ENCODE measurements around the gene HOGA1. TPM values are rescaled to one million over a fixed set of nuclear protein-coding genes. Genes with fewer than 3 reads are reported as not detected.

The HOGA1 gene
- under 1 TPM in 1 of 2 donors, not detected in 1; 0.15 TPM for total RNA-seq
- long read RNA-seq = 0 reads

DNA sequence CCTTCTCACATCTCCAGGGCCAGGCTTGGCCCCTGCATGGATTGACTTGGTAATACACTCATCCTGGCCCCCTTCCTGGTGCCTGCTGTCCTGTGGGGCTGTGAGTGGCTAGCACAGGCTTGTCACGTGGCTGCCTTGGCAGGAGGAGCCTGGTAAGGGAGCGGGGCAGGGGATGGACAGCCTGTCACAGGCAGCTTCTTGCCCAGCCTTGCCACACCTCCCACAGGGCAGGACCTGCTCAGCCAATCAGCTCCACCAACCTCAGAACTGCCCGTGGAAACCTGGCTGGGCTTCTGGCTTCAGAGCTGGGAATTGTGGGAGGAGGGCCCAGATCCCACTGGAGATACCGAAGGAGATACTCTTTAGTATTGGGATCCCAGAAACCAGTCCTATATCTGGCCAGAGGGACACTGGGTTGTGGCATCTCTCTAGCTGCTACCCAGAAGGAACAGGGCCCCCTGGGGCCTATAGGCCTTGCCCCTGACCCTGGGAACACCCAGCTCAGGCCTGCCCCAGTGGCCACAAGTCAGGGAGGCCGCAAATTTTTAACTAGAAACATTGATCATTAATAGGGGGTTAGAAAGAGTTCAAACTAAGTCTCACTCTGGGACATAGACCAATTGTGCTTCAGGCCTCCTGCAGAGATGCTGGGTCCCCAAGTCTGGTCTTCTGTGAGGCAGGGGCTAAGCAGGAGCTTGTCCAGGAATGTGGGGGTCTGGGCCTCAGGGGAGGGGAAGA, at the start of gene HOGA1:
TSS of gene HOGA1 (plus strand) at position 330 of the 738 bp plus-strand sequence. CDS start at position 645, 315 bp downstream.
- ATAC-seq = peak; percentile 77
- intact Hi-C loops (cut with DNase I, micrococcal nuclease) = no loop called here
- DNase-seq = peak; percentile 17 to 40

DNA sequence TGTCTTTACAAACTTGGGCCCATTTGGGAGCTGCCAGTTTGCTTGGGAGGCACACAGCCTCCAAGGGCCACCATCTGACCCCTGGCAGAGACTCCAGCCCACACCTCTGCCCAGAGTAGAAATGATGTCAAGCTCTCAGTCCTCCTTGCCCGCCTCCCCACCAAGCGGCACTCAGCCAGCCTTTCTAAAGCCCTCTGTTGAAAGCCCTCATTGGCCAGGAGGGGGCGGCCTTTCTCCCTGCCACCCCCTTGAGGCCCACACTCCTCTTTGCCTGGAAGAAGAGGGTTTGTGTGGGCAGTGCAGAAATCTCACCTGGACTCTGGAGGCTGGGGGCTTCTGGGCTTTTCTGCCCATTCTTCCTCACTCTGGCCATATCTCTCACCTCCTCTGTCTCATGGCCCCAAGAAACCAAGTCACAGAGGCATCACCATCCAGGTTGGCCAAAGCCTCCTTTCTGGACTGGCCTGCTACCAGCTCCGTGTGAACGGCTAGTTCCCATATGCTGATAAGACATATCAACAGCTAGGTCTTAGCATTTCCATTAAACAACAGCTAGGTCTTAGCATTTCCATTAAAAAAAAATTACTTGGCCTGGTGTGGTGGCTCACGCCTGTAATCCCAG, 49.3 kb upstream of the HOGA1 start:
- intact Hi-C loops (cut with DNase I, micrococcal nuclease) = no loop called here
- no peak for DNase-seq
- ATAC-seq = no peak

DNA sequence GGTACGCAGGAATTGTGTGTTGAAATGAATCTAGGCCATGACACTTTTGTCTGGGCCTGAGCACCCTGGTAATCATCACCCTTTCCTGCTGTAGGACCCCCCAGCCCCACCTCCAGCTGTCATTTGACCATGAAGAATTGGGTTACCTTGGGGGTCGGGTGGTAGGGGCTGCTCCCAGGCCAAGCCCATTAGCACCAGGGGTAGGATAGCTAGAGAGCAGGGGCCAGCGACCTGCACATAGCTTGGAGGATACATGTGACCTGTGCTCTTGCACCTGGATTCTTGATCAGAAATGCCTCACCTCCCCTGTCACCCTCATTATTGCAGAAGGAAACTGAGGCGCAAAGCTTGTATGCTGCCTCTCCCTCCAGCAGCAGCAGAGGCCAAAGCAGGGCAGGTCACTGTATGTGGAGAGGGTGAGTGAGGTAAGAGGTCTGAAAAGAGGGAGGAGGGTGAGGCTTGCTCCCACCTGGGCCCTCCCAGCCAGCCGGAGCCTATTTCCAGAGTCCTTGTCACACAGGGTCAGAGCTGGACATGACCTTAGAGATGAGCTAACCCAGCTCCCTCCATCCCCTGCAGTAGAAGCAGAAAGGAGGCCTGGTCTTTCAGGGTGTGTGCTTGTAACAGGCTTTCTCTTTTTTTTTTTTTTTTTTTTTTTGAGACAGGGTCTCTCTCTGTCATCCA, 46.9 kb upstream of the HOGA1 start:
- intact Hi-C loops (cut with DNase I, micrococcal nuclease) = no loop called here

DNA sequence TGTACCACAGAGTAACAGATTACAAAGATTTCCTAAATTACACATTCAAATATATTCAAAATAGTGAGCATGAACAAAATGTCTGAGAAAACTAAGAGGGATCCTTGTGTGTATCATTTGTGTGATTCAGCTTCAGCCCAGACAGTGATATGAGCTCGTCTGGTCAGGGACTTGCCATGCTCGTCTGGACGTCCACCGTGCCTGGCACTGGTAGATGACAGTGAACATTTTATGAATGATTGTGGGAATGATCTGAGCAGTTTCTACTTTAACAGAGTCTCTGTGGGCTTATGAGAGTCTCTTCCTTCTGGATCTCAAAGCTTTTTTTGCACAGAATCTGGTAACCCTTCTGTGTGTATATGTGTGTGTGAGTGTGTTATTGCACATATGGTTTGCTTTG, 45.8 kb upstream of the HOGA1 start:
- intact Hi-C loops (cut with DNase I, micrococcal nuclease) = no loop called here
- no peak for DNase-seq
- no peak for ATAC-seq

More for the DNA sequence above, 46.9 kb upstream of the HOGA1 start:
- ATAC-seq (no peak), DNase-seq (no peak)

DNA sequence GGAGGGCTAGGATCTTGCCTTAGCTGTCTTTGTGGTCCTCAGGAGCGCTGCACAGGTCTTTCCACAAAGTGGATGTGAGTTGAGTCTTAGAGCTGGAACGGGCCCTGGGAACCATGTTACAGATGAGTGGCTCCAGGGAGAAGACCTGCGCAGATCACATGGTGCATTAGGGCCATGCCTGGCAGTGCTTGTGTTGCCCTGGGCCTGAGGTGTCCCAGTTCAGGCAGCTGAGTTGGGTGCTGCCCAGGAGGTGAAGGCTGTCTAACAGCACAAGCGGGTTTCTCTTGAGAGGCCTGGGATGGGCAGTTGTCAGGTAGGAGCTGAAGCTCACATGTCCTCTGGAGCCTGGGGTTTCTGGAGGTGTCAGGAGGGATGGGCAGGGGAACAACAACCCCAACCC, 45.4 kb upstream of the HOGA1 start:
- DNase-seq = no peak
- intact Hi-C loops (cut with DNase I, micrococcal nuclease) = no loop called here
- ATAC-seq = no peak

DNA sequence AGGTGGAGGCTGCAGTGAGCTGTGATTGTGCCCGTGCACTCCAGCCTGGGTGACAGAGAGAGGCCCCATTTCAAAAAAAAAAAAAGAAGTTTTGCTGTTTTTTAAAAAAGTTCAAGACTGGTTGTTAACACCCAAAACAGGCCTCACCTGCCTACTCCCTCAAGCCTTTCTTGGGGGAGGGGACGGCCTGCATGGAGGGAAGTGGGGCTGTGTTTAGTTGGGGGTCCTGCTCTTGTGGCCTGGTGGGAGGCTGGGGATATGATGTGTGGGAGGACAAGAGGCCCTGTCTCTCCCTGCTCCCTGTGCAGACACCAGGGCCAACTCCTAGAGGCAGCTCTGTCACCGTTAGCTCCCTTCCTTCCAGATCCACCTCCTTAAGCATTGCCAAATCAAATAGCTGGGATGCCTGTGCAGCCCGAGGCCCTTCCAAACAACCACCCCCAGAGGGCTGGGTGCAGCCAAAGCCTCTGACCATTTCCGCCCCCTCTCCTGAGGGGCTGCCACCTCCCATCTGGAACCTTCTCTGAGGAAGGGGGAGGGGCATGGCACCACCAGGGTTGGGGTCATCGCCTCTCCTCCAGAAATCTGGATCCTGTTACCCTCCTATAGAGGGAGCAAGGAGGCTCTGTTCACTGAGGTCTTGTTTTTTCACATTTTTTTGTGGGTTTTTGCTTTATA, 44.5 kb upstream of the HOGA1 start:
- intact Hi-C loops (cut with DNase I, micrococcal nuclease) = no loop called here
- ATAC-seq = no peak
- DNase-seq = no peak

DNA sequence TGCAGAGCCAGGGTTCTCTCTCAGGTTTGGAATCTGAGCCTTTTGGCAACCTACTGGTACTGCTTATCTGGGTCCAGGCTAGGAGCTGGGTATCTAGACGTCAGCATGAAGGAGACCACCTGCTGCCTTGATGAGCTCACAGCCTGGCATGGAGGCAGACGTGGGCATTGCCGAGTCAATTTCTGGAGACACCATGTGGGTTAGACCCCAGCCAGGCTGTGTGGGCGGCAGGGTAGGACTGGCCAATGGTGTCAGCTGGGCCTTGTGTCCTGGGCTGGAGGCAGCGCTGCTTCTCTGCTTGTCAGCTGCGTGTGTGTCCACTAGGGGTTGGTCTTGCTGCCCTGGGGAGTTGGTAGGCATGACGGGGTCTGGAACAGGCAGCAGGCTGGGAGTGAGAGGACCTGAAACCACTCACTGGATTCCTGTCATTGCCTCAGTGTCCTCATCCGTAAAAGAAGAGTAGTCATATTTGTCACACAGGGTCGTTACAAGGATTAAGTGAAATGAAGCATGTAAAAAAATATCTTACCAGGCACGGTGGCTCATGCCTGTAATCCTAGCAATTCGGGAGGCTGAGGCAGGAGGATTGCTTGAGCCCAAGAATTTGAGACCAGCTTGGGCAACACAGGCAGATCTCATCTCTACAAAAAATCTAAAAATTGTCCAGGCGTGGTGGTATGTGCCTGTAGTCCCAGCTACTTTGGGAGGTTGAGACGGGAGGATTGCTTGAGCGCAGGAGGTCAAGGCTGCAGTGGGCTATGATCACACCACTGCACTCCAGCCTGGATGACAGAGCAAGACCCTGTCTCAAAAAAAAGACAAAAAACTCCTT, 43.3 kb upstream of the HOGA1 start:
- intact Hi-C loops (cut with DNase I, micrococcal nuclease) = no loop called here
- ATAC-seq (no peak), DNase-seq (no peak)

DNA sequence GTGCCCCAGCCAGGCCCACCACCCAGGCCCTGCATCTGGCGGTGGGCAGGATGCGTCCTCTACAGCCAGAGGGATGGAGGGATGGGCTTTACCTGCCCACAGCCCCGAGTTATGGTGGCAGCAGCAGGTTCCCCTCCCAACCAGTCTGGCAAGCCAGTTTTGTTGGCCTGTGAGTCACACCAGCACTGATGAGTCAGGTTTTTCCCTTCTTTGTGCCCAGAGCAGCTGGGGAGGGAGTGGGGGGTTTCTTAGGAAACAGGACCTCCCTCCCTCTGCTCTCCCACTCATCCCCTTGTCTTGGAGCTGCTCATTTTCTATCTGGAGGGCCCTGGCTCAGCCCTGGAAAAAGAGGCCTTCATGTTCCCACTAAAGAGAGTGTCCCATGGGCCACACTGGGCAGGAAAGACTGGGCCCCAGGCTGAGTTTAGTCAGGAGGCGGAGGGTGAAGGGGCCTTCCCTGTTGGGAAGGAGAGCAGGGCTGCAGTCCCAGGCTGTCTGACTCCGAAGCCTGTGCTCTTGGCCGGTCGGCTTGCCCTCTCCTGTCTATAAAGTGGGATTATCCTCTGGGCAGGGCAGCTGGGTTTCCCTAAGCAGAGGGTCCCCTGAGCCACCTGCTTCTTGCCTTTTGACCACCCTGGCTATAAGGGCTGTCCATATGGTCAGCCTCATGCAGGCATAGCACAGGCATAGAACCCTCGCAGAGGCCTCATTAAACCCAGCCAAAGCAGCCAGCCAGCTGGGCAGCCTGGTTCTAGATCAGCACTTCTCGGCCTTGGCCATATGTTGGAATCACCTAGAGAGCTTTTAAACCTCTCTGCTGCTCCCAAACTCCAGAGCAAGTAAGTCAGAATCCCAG, 41.8 kb upstream of the HOGA1 start:
- ATAC-seq = no peak
- intact Hi-C loops (cut with DNase I, micrococcal nuclease) = no loop called here
- peak; percentile 25 to 54 for DNase-seq

DNA sequence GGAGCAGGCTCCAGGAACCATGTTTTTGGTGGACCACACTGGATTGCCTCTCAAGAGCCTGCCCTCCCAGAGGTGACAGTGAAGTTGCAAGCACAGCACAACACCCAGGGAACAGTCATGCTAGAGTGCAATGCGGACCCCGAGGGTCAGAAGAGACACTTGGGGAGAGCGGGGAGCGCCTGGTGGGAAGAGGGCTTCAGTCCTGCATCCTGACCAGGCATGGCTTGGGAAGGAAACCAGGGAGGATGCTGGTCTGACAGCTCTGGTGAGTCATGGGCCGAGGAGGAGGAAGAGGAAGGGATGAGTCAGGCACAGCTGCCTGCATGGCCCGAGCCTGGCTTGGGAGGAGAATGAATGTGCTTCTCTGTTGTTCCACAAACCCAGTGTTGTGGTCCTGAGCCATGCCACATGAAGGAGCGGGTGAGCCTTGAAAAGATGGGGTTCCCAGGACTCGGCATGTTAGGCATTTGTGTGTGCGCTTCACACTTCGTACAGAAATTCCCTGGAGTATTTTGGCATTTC, 41.1 kb upstream of the HOGA1 start:
- DNase-seq (peak; percentile 30 to 72), ATAC-seq (peak; percentile 68)
- intact Hi-C loops (cut with DNase I, micrococcal nuclease) = no loop called here

DNA sequence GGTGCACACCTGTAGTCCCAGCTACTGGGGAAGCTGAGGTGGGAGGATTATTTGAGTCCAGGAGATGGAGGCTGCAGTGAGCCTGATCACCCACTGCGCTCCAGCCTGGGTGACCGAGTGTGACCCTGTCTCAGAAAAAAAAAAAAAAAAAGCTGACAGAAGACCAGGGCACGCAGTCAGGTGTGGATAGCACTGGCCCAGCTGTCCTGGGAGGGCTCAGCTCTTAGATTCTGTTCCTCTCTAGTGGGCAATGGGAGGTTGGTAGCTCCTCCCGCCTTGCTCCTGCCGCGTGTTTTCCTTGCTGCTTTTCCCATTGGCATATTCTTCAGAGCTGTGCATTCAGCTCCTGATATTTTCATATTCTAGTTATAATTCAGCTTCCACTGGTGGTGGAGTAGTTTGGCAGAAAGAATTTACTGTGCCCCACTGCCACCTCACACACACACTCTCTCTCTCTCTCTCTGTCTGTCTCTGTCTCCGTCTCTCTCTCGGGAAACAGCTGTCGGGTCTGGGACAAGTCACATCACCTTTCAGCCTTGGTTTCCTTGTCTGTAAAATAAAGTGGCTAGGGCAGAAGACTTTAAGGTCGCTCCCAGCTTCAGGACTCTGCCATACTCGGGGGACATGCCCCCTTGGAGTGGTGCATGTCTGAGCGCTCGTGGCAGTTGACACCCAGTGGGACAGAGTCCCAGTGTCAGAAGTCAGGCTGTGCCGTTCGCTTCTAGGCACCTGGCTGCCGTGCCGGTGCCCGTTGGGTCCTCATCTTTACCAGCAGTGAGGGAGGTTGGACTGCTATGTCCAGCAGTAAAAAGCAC, 37.5 kb upstream of the HOGA1 start:
- ATAC-seq = no peak
- DNase-seq = no peak
- intact Hi-C loops (cut with DNase I, micrococcal nuclease) = no loop called here

DNA sequence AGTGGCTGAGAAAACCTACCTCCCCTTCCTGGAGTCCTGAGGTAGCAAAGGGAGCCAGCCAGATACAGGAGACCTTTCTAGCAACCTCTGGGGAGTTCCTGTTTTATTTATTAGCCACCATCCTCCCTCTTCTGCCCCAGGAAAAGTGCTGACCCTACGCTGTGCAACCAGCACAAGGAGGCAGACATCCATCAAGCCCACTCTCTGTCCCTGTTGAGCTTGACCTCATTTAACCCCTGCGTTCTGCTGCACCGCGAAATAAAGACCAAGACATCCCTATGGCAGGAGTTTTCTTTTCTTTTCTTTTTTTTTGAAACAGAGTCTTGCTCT, 37.0 kb upstream of the HOGA1 start:
- intact Hi-C loops (cut with DNase I, micrococcal nuclease) = no loop called here
- ATAC-seq = no peak
- no peak for DNase-seq

DNA sequence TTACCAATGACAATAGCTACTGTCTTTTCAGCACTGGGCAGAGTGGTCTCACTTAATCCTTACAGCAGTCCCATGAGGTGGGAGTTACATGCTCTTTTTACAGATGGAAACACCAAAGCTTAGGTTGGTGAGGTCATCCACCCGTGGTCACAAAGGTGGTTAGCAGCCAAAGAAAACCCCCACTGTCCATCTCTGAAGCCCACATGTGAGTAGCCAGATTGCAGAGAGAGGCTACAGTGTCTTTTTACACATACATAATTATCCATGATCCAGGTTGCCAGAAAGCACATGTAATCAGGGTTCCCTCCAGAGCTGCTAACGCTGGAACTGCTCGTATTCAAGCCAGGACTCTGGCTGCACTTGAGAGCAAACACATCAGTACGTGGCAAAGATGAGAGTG, 36.2 kb upstream of the HOGA1 start:
- no peak for ATAC-seq
- no peak for DNase-seq
- intact Hi-C loops (cut with DNase I, micrococcal nuclease) = no loop called here

DNA sequence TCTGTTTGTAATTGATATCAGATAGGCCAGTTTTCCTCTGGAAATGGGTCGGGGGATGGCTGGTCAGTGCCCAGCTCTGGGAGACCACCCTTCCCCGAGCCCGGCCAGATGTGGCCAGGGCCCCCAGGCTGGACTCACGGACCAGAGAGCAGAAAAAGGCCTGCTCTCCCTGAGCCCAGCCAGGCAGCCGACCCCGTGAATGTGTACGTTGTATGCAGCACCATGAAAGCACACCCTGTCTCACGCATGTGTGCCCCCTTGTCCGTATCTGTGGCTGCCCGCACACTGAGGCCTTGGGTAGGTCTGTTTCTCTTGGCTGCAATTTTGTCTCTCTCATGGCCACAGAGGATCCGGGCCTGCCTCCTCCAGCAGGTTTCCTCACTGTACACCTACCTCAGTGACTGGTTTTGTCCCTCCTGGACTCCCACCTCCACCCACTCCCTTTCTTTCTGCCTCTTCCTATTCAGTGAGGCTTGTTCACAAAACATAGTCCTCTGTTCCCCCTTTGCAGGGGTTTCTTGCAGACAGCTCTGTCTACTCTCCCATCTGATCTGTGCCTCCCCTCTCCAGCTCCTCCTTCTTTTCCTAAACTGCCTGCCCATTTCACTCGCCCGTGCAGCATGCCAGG, 35.2 kb upstream of the HOGA1 start:
- intact Hi-C loops (cut with DNase I, micrococcal nuclease) = no loop called here
- no peak for DNase-seq

DNA sequence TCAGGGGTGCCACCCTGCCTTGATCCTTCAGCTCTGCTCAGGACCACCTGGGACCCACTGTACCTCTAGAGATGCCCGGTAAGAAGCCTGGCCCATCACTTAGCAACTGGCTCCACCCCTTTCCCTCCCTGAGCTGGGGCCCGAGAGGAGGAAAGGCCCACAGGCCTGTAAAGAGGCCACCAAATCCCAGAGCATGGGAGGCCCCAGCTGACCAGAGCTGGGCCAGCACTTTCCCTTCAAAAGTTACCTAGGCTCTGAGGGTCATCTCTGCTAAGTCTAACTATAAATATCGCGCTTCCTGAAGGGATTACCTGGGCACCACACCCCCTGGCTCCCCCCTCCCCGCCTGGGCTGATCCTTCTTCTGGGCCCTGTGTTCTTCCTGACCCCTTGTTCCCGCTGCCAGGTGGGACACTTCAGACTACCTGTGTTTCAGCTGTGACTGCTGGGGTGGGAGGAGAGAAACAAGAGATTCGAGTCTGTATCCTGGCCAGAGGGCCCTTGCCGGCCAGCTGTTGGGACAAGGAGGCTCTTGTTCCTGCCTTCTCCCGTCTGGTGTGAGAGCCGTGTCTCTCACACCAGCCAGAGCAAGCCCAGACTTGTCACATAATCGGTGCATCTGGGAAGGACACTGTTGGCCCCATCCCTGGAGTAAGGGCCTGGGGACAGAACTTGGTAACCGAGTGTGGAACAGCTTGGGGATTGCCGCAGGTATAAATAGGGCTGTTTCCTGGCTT, 34.4 kb upstream of the HOGA1 start:
- intact Hi-C loops (cut with DNase I, micrococcal nuclease) = no loop called here
- ATAC-seq (no peak), DNase-seq (no peak)

More for the DNA sequence above, 35.2 kb upstream of the HOGA1 start:
- no peak for ATAC-seq

DNA sequence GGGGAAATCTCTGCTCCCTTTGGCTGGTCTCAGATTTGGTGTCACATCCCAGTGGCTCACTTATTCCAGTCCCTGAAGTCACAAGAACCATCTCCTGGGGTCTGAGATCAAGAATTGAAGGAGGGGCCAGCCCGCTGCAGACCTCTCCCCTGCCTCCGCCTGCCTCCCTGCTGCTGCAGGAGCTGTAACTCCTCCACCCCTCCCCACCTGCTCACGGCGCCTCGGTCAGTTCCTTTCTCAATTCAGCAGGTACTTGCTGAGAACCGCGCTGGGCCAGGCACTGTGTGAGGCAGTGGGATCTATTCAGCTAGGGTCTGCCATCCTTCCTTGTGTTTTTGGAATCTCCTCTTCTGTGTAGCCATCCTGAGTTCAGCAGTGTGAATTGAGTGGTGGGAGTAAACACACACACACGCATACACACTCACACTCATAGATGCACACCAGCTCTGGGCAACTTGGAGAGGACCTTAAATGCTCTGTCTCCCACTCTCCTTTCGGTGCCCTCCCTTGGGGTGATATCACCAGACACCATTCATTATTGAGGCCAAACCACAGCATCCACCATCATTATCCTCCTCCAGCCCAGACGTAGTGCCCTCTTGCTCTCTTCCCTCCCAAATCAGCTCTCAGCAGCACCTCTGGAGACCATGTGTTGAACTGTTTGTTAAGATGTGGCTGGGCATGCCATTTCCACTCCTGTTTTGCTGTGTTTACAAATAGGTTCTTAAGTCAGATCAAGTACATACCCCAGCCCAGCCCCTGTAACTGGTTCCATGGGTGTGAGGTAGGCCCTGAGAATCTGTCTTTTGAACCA, 33.6 kb upstream of the HOGA1 start:
- DNase-seq (no peak), ATAC-seq (no peak)
- intact Hi-C loops (cut with DNase I, micrococcal nuclease) = no loop called here
